Gastroesophageal sphincter (tissue), 4 donors: ENCODE measurements around the gene ZNF436. TPM values are rescaled to one million over a fixed set of nuclear protein-coding genes. Genes with fewer than 3 reads are reported as not detected.

Experiments used
- ATAC-seq: fragments of 150-250 bp; one replicate; pipeline ENCODE4 v1.9.1; 2016; ENCODE audit warnings: mild to moderate bottlenecking, moderate library complexity
- H3K27ac ChIP-seq, 4 donors: fragments of 200-600 bp; sonication (generic) in 3 of 4; 1 replicate in 3 of 4; 2 replicates in 1 of 4; pipeline ENCODE4 v1.5.1; 2016 to 2019
- H3K27me3 ChIP-seq: fragments of 200-600 bp; sonication (generic); one replicate; pipeline ENCODE4 v1.5.1; 2019
- H3K36me3 ChIP-seq, 2 donors: fragments of 200-600 bp; sonication (generic); one replicate each; pipeline ENCODE4 v1.5.1; 2019; ENCODE audit warnings: control low read depth in 1 of 2
- H3K4me1 ChIP-seq, 3 donors: fragments of 200-600 bp; sonication (generic); 1 replicate in 2 of 3; 2 replicates in 1 of 3; pipeline ENCODE4 v1.5.1; 2016 to 2019; ENCODE audit warnings: control low read depth in 2 of 3
- H3K4me3 ChIP-seq, 2 donors: fragments of 200-600 bp; sonication (generic); one replicate each; pipeline ENCODE4 v1.5.1; 2019; ENCODE audit warnings: mild to moderate bottlenecking in 1 of 2, moderate library complexity in 1 of 2
- H3K9me3 ChIP-seq, 3 donors: fragments of 200-600 bp; sonication (generic); one replicate each; pipeline ENCODE4 v1.5.1; 2017 to 2019; ENCODE audit warnings: control low read depth in 2 of 3
- EP300 ChIP-seq: sonication (generic); formaldehyde crosslinking; IDR thresholded peaks from one replicate; pipeline ENCODE4 v1.6.1; 2017; ENCODE audit warnings: antibody characterized with exemption, mild to moderate bottlenecking
- POLR2A ChIP-seq, 2 donors: fragments of 450-650 bp; IDR thresholded peaks; one replicate each; pipeline ENCODE4 v1.6.1; 2017; ENCODE audit warnings: antibody characterized with exemption in 2 of 2, mild to moderate bottlenecking in 2 of 2, moderate library complexity in 1 of 2
- POLR2AphosphoS5 ChIP-seq: sonication (generic); formaldehyde crosslinking; IDR thresholded peaks from one replicate; pipeline ENCODE4 v1.6.1; 2017; ENCODE audit warnings: antibody characterized with exemption
- WGBS, 2 donors: methylation state at CpG; one replicate each; pipeline ENCODE4 v1.1.5; 2018; ENCODE audit warnings: low coverage in 1 of 2; 5-methylcytosine and 5-hydroxymethylcytosine counted together
- total RNA-seq, 4 donors: library from RNA; depleted of rRNA; stranded (reverse); fragments of >200 nt; gene quantifications; one replicate each; pipeline ENCODE4 v1.1.0, GENCODE V29; 2016
- TF ChIP-seq, protein P1 (sequence below), 4 experiments: fragments of 200-600 bp in 2 of 4; fragments of 450-650 bp in 2 of 4; sonication (generic) in 1 of 4; IDR thresholded peaks; one replicate each; pipeline ENCODE4 v1.5.1; 2017 to 2019; ENCODE audit warnings: antibody characterized with exemption in 4 of 4, mild to moderate bottlenecking in 2 of 4, moderate library complexity in 2 of 4

The ZNF436 gene
- total RNA-seq, 4 donors from 2014 or later: 14.9 to 18.8 (median 16.6) TPM

DNA sequence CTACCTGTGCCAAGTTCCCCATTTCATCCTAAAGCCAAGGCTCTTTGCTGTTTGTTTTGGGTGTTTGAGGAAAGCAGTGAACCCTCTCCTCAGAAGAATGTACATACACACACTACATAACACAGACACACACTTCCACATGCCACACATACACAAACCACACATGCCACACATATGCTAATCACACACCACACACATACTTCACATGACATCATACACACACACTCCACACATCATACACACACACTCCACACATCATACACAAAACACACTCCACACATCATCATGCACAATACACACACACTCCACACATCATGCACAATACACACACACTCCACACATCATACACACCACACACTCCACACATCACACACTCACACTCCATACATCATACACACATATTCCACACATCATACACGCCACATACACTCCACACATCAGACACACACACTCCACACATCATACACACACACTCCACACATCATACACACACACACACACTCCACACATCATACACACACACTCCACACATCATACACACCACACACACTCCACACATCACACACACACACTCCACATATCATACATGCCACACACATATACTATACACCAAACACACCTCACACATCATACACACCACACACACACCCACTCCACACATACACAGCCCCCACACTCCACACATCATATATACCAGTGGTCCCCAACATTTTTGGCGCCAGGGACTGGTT, 22.7 kb upstream of the ZNF436 start:
- Histone ChIP-seq H3K27ac (no peak overlapping the region), H3K4me1 (peaks cover 0 to 28% (median 14%) of the 10 kb centered on the region in 3 donors), H3K4me3 (no peak overlapping the region), H3K36me3 (peaks cover 0 to 53% of the 10 kb centered on the region in 2 donors), H3K27me3 (no peaks in the 10 kb centered on the region), H3K9me3 (no peaks in the 10 kb centered on the region)
- TF ChIP-seq POLR2A (IDR thresholded peaks at IDR 0.05) (no peak), EP300 (no peak), POLR2AphosphoS5 (no peak)
- TF ChIP-seq, protein P1, sequence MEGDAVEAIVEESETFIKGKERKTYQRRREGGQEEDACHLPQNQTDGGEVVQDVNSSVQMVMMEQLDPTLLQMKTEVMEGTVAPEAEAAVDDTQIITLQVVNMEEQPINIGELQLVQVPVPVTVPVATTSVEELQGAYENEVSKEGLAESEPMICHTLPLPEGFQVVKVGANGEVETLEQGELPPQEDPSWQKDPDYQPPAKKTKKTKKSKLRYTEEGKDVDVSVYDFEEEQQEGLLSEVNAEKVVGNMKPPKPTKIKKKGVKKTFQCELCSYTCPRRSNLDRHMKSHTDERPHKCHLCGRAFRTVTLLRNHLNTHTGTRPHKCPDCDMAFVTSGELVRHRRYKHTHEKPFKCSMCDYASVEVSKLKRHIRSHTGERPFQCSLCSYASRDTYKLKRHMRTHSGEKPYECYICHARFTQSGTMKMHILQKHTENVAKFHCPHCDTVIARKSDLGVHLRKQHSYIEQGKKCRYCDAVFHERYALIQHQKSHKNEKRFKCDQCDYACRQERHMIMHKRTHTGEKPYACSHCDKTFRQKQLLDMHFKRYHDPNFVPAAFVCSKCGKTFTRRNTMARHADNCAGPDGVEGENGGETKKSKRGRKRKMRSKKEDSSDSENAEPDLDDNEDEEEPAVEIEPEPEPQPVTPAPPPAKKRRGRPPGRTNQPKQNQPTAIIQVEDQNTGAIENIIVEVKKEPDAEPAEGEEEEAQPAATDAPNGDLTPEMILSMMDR (IDR thresholded peaks at IDR 0.05): no peak
- no peak for ATAC-seq
- 66 to 74% methylated on average over 2 of the region's 2 CpGs for WGBS, 2 donors

DNA sequence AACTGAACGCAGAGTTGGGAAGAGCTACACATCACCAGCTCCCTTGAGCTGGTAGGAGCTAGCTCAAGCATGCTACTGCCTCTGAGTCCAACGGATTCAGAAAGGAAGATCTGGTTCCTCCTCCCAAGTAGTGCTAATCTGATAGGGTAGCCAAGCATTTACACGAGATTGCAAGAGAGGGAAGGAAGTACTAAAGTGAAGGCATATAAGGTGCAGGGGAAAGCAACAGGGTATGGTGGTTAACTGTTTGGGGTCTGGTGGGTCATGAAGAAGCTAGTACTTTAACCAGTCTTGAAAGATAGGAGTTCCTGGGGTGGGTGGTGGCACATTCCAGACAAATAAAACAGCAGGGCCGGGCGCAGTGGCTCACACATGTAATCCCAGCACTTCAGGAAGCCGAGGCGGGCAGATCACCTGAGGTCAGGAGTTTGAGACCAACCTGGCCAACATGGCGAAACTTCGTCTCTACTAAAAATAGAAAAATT, 20.2 kb upstream of the ZNF436 start:
- TF ChIP-seq POLR2AphosphoS5 (no peak), POLR2A (IDR thresholded peaks at IDR 0.05) (no peak), EP300 (no peak)
- 74% methylated on average over 9 of the region's 9 CpGs; no CpG with 5 or more reads in 1 of the 2 donors for WGBS, 2 donors

DNA sequence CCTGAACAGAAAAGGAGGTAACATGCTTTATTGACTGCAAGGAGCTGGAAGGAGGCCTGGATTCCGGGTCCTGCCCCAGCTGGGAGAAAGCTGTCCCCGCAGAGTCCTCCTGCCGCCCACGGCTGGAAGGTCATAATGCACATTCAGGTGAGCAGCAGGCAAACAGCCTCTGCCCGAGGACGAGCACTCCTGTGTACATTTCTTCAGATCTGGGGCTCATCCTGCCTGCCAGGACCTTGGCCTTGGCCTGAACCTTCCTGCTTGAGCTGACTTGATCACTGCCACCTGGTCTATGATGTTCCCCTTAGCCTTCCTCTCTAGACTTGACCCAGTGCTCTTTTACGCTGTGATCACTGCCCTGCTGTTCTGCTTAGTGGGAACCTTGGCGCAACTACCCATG, 17.9 kb upstream of the ZNF436 start:
- WGBS, 2 donors: 53 to 86% methylated on average over 1 to 2 of the region's 8 CpGs
- no peak overlapping the region for H3K27ac ChIP-seq
- peaks cover 0 to 13% (median 8%) of the 10 kb centered on the region in 3 donors for H3K4me1 ChIP-seq
- TF ChIP-seq POLR2A (IDR thresholded peaks at IDR 0.05) (no peak), EP300 (no peak), POLR2AphosphoS5 (no peak)
- TF ChIP-seq, protein P1 (IDR thresholded peaks at IDR 0.05): no peak
- no peaks in the 10 kb centered on the region for H3K9me3 ChIP-seq
- H3K27me3 ChIP-seq: no peaks in the 10 kb centered on the region
- no peak overlapping the region for H3K4me3 ChIP-seq
- ATAC-seq: no peak
- peaks cover 0 to 54% of the 10 kb centered on the region in 2 donors for H3K36me3 ChIP-seq

More for the DNA sequence above, 20.2 kb upstream of the ZNF436 start:
- no peak for ATAC-seq
- Histone ChIP-seq H3K36me3 (peaks cover 0 to 53% of the 10 kb centered on the region in 2 donors), H3K4me3 (no peak overlapping the region), H3K4me1 (peaks cover 0 to 19% (median 6%) of the 10 kb centered on the region in 3 donors), H3K27ac (no peak overlapping the region), H3K9me3 (no peaks in the 10 kb centered on the region), H3K27me3 (no peaks in the 10 kb centered on the region)

DNA sequence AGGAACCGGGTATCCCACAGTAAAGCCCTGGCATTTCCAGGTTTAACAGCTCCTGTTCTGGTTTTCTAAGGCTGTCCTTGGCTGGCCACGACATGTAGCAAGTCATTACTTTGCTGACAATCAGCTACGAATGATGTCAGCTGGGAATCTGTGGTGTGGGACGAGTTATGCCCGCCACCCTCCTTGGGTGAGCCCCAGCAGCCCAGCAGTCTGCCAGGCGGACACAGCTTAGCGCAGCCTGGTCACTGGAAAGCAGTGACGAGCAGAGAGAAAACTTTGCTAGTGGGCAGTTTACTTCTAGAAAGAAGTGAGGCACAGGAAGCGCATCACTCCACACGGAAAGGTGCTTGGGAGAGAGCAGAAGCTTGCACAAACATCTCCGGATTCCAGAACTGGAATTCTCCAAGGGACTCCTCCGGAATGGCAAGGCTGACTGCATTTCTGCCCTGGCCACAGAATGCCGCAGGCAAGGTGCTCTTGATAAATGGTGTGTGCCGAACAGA, 15.5 kb upstream of the ZNF436 start:
- peak overlapping the region in 2 of 4 donors; percentile 27 to 45 for H3K27ac ChIP-seq
- 71 to 74% methylated on average over 5 of the region's 14 CpGs for WGBS, 2 donors
- H3K4me3 ChIP-seq: no peak overlapping the region
- H3K27me3 ChIP-seq: no peaks in the 10 kb centered on the region
- H3K4me1 ChIP-seq: peaks cover 0 to 13% (median 8%) of the 10 kb centered on the region in 3 donors
- H3K36me3 ChIP-seq: peaks cover 0 to 75% of the 10 kb centered on the region in 2 donors
- no peak for ATAC-seq
- TF ChIP-seq, protein P1 (IDR thresholded peaks at IDR 0.05): no peak
- TF ChIP-seq POLR2A (IDR thresholded peaks at IDR 0.05) (no peak), POLR2AphosphoS5 (no peak), EP300 (no peak)
- H3K9me3 ChIP-seq: no peaks in the 10 kb centered on the region

DNA sequence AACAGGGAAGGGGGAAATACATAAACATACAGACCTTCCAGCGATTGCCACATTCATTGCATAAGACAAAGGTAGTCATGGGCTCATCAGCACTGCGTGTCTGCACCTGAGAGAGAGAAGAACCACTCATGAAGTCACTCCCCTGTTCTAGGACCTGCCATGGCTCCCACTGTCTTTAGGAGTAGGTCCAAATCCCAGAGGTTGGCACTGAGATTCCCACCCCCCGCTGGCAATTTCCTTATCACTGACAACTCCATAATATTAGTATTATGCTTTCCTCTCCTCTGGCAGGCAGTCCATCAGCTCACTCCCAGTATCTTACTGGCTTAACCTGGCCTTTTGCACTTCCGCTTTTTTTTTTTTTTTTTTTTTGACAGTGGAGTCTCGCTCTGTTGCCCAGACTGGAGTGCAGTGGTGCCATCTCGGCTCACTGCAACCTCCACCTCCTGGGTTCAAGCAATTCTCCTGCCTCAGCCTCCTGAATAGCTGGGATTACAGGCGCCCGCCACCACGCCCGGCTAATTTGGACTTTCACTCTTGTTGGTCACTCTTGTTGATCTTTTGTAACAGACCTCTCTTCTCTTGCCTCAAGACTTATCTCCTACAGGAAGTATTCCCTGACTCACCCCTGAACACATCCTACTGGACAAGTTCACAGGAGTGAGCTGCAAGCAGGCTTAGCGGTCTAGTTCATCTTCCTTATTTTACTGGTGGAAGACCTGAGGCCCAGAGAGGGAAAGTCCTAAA, 14.8 kb upstream of the ZNF436 start:
- Histone ChIP-seq H3K27me3 (no peaks in the 10 kb centered on the region), H3K4me3 (no peak overlapping the region), H3K27ac (peak overlapping the region in 2 of 4 donors; percentile 28 to 51), H3K9me3 (no peaks in the 10 kb centered on the region), H3K36me3 (peaks cover 0 to 69% of the 10 kb centered on the region in 2 donors), H3K4me1 (peaks cover 0 to 13% (median 8%) of the 10 kb centered on the region in 3 donors)
- no peak for ATAC-seq
- WGBS, 2 donors: 70 to 81% methylated on average over 2 to 10 of the region's 11 CpGs
- TF ChIP-seq POLR2A (IDR thresholded peaks at IDR 0.05) (no peak), EP300 (no peak)
